ENCODE data around the gene PHEX.

DNA sequence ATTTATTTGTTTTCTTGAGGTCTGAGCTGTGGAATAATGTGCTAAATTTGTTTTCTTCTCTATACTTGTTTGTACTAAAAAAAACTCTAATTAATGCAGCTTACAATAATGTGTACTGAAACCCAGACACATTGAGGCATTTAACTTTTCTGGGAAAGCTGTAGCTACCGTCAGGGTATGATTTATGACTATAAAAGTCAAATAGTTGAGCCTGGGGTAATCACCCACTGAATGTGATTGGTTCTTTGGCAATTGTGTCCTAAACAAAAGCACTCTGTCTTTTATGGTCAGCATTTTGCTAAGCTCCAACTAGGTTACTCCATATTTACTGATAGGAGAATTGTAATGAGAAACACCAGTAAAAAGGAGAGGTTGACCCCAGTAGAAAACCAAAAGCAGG lies 174.7 kb downstream of the PHEX start:
- TF ChIP-seq, protein P1, sequence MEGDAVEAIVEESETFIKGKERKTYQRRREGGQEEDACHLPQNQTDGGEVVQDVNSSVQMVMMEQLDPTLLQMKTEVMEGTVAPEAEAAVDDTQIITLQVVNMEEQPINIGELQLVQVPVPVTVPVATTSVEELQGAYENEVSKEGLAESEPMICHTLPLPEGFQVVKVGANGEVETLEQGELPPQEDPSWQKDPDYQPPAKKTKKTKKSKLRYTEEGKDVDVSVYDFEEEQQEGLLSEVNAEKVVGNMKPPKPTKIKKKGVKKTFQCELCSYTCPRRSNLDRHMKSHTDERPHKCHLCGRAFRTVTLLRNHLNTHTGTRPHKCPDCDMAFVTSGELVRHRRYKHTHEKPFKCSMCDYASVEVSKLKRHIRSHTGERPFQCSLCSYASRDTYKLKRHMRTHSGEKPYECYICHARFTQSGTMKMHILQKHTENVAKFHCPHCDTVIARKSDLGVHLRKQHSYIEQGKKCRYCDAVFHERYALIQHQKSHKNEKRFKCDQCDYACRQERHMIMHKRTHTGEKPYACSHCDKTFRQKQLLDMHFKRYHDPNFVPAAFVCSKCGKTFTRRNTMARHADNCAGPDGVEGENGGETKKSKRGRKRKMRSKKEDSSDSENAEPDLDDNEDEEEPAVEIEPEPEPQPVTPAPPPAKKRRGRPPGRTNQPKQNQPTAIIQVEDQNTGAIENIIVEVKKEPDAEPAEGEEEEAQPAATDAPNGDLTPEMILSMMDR (IDR thresholded peaks at IDR 0.05) = no peak
- no peak for TF ChIP-seq ZFX (IDR thresholded peaks at IDR 0.05; ENCODE audit: borderline replicate concordance)
